ENCODE results near the gene RDM1.

RDM1 gene

DNA sequence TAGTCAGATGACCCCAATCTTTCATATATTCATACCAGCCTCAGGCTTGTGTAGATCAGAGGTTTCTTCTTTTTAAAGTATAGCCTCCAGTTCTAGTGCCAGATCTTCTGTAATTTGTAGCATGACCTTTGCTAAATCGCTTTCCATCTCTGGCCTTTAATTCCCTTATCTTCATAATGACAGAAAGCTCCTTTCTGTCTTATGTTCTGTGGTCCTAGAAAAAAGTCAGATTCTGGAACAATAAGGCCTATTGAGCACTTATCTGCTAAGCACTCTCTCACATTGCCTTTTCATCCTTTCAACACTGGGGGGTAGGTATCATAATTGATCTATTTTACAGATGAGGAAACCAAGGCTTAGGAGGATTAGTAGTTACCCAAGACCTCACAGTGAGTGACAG is 41.5 kb upstream of the RDM1 start:
- TF ChIP-seq, protein P1, sequence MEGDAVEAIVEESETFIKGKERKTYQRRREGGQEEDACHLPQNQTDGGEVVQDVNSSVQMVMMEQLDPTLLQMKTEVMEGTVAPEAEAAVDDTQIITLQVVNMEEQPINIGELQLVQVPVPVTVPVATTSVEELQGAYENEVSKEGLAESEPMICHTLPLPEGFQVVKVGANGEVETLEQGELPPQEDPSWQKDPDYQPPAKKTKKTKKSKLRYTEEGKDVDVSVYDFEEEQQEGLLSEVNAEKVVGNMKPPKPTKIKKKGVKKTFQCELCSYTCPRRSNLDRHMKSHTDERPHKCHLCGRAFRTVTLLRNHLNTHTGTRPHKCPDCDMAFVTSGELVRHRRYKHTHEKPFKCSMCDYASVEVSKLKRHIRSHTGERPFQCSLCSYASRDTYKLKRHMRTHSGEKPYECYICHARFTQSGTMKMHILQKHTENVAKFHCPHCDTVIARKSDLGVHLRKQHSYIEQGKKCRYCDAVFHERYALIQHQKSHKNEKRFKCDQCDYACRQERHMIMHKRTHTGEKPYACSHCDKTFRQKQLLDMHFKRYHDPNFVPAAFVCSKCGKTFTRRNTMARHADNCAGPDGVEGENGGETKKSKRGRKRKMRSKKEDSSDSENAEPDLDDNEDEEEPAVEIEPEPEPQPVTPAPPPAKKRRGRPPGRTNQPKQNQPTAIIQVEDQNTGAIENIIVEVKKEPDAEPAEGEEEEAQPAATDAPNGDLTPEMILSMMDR (IDR thresholded peaks at IDR 0.05; ENCODE audit: low read depth, low read length, missing control alignments), result no peak
- H3K4me3 ChIP-seq (replicated peaks; ENCODE audit: low read depth, low read length), result no peak overlapping the region
- DNase-seq (ENCODE audit: extremely low read depth, low read depth), result no peak

DNA sequence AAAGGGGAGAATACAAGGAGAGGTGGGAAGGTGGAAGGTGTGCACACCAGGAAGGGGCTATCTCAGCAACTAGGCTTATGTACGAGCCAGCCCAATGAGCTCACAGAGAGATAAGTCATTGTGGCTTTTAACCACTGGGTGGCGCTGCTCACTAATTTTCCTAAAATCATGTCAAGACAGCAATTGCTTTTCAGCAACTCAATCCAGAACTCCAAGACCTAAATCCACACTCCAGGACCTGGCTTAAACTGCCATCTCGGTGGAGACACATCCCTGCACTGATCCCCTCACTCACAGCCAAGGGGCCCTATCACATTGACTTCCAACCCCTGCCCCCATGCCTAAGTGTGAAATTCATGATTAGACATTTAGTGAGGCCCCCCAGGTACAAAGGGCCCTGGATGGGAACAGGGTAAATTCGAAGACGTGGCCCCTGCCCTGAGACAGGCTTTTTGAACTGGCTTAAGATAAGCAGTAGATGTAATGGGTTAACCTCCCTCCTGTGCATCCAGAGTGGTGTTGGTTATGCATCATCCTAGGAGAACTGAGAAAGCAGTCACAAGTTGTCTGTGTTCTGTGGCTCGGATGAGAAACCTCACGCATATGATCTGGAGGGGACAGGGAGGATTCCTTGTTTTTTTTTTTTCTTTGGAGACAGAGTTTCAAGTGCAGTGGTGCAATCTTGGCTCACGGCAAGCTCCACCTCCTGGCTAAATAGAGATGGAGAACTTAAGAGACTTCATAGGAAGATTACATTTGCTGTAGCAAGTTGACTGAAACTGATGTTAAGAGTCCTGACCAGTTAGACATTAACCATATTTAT is 39.2 kb upstream of the RDM1 start:
- TF ChIP-seq, protein P1 (IDR thresholded peaks at IDR 0.05; ENCODE audit: low read depth, low read length, missing control alignments), result peak; percentile 78
- H3K4me3 ChIP-seq (replicated peaks; ENCODE audit: low read depth, low read length), result no peak overlapping the region
- peak; percentile 53 for DNase-seq (ENCODE audit: extremely low read depth, low read depth)

DNA sequence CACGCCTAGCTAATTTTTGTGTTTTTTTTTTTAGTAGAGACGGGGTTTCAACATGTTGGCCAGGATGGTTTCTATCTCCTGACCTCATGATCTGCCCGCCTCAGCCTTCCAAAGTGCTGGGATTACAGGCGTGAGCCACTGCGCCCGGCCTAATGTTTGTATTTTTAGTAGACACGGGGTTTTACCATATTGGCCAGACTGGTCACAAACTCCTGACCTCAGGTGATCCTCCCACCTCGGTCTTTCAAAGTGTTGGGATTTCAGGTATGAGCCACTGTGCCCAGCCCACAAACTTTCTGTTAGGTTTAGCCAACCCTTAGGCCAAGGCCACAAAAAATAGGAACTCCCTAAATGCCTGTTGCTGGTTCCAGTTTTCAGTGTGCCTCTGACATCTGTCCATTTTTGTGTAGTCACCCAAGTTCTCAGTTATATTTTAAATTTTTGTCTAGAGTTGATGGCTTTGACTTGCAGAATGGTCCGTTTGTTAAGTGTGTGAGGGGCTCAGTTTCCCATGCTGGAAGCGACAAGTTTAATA is 38.0 kb upstream of the RDM1 start:
- H3K4me3 ChIP-seq (replicated peaks; ENCODE audit: low read depth, low read length), result no peak overlapping the region
- TF ChIP-seq, protein P1 (IDR thresholded peaks at IDR 0.05; ENCODE audit: low read depth, low read length, missing control alignments), result no peak
- no peak for DNase-seq (ENCODE audit: extremely low read depth, low read depth)

DNA sequence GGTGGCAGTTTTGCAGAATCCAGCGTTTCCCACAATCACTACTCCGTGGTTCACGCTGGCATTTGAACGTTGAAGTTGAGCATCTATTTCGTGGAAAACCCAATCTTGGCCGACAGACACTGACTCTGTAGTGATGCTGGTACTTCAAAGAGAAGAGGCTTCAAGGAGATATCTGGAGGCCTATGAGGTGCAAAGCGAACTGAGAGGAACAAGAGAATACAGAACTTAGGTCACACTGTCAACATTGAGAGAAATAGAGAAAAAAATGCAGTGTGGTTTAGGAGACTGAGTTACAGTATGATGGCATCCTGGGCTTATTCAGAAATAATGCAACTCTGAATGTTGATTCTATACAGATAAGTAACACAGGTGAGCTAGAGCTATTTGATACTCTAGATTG is 34.7 kb upstream of the RDM1 start:
- no peak for DNase-seq (ENCODE audit: extremely low read depth, low read depth)
- no peak overlapping the region for H3K4me3 ChIP-seq (replicated peaks; ENCODE audit: low read depth, low read length)
- TF ChIP-seq, protein P1 (IDR thresholded peaks at IDR 0.05; ENCODE audit: low read depth, low read length, missing control alignments), result no peak

DNA sequence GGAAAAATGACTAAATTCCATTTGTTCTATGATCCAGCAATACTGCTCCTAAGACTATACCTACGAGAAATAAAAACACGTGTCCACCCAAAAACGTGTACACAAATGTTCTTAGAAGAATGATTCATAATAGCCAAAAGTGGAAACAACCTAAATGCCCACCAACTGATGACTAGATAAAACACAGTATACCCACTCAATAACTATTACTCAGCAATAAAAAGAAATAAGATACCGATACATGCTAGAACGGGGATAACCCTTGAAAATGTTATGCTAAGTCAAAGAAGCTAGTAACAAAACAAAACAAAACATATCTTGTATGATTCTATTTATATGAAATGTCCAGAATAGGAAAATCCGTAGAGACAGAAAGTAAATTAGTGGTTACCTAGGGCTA is 33.1 kb upstream of the RDM1 start:
- TF ChIP-seq, protein P1 (IDR thresholded peaks at IDR 0.05; ENCODE audit: low read depth, low read length, missing control alignments), result no peak
- H3K4me3 ChIP-seq (replicated peaks; ENCODE audit: low read depth, low read length), result no peak overlapping the region
- DNase-seq (ENCODE audit: extremely low read depth, low read depth), result no peak

DNA sequence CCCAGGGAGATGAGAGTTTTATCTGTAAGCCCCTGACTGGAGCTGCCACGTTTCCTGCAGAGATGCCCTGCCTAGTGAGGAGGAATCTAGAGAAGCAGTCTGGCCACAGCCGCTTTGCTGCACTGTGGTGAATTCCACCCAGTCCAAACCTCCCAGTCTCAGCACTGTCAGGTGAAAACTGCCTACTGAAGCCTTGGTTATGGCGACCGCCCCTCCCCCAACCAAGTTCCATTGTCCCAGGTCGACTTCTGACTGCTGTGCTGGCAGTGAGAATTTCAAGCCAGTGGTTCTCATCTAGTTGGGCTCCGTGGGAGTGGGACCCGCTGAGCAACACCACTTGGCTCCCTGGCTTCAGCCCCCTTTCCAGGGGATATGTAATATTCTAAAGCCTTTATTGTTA is 23.1 kb upstream of the RDM1 start:
- no peak for DNase-seq (ENCODE audit: extremely low read depth, low read depth)
- no peak overlapping the region for H3K4me3 ChIP-seq (replicated peaks; ENCODE audit: low read depth, low read length)
- TF ChIP-seq, protein P1 (IDR thresholded peaks at IDR 0.05; ENCODE audit: low read depth, low read length, missing control alignments), result no peak

All from HFF-Myc (cell line).